Activated CD4-positive, alpha-beta T cell treated with anti-CD3 and anti-CD28 coated beads, Interleukin-10, Interleukin-2, amounts not matched to agents 100 ng/mL and 50 ng/mL, durations not matched to agents 16 hours and 8 hours (primary cell): ENCODE data around the gene GRIK2.
"Not testable (repeated sequence)": the region's sequence is repeated elsewhere in the genome, so short reads cannot be mapped to it uniquely, and the experiment has no call there.

ENCODE experiments used
- DNase-seq: peaks from one replicate; pipeline ENCODE4 v3.0.0-alpha.2; 2020

GRIK2 gene

GRCh38 chr6:101393251-101393828 is at the start of gene GRIK2:
Gene GRIK2, plus strand, starts transcription at chr6:101393708.
- DNase-seq, result peak; percentile 18

DNA sequence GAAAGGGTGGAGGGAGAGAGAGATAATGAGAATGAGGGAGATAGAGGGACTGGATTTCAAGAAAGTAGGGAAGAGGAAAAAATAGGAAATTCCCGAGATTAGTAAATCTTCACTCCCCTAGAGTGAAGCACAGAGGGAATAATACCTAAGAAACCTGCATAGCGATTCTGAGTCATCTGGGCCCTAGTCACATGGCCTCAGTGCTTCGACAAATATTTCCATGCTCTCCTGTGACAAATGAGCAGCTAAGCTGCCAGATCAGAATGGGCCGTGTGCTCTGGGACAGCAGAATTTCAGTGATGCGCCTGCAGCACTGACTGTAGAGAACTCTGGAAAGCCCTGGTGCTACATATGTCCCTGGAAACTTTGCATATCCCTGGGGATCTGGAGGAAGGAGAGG is 48.6 kb upstream of the GRIK2 start:
- DNase-seq, result no peak

DNA sequence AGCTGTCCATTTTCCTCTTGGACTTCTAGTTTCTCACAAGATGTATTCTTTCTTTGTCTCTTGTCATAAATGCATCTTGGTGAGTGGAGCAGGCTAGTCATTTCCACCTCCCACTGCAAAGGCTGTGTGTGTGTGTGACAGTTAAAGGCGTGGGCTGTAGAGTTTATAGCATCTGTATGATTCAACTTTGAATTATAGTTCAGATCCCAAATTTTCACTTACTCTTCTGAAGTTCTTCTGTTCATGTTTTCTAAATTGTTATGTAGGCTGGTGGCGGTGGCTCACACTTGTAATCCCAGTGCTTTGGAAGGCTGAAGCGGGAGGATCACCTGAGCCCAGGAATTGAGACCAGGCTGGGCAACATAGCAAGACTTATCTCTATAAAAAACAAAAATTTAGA is 44.7 kb upstream of the GRIK2 start:
- no peak for DNase-seq

DNA sequence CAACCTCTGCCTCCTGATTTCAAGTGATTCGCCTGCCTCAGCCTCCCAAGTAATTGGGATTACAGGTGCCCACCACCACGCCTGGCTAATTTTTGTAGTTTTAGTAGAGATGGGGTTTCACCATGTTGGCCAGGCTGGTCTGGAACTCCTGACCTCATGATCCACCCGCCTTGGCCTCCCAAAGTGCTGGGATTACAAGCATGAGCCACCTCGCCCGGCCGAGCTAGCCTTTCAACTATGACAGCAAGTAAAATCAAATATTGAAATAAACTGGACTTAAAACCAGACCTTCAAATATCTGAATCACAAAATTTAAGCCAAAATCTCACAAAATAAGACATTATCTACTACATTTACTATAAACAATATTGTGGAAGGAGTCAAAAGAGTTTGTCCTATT is 42.9 kb upstream of the GRIK2 start:
- DNase-seq, result not testable (repeated sequence)

- DNase-seq, result no peak
Observed at GRCh38 chr6:101351173-101351572, 42.3 kb upstream of the GRIK2 start.

DNA sequence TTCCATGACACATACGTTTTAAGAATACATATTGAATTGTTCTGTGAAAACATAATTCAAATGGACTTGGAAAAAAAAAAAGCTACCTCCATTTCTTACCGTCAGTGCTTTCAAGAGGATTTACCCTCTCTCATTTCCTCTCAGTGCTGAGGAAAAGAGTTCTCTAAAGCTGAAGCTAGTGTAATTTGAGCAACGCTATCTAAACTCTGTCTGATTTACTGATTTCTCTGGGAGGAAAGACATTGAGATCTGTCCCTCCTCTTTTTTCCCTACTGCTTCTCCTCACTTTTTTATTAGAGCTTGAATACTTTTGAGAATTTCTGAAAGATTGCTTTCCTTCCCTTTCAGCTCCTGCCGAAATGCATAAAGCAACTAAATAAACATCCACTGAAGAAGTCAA is 41.2 kb upstream of the GRIK2 start:
- no peak for DNase-seq

- no peak for DNase-seq
Observed at GRCh38 chr6:101365181-101365580, 28.3 kb upstream of the GRIK2 start.

- no peak for DNase-seq
Observed at GRCh38 chr6:101379926-101380325, 13.6 kb upstream of the GRIK2 start.

DNA sequence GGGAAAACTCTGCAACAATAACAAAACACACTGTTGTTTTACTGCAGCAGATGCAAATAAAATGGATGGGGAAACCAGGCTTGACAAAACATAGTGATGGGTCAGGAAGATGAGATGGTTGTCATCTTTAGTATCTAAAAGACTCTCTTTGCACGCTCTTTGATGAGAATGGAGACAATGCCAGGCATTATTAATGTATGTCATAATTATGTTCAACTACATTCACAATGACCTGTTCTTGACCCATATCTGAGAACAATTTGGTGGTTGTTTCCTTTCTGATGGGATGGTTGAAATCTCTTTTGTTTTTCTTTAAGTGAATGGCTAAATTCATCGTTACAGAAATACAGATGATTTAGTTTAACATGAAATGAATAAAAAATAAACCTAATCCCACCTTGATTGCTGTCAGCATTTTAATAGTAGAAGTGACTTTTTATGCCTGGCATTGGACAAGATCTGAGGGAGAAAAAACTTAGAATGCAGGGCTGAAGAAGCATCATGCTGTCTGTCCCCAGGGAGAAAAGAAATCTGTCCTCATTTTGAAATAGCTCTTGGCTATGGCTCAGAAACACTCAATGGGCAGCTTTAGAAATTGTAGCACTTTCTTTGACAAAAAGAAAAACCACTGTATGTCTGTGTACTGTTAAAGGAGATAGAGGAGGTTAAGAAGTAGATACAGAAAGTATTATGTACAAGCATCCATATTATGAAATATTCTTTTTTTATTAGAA is 12.4 kb upstream of the GRIK2 start:
- no peak for DNase-seq

- DNase-seq, result not testable (repeated sequence)
Observed at GRCh38 chr6:101383747-101384146, 9.8 kb upstream of the GRIK2 start.

GRCh38 chr6:101386982-101387381 is 6.5 kb upstream of the GRIK2 start:
- no peak for DNase-seq

GRCh38 chr6:101391772-101392585 is 1.5 kb upstream of the GRIK2 start:
- DNase-seq, result no peak

DNA sequence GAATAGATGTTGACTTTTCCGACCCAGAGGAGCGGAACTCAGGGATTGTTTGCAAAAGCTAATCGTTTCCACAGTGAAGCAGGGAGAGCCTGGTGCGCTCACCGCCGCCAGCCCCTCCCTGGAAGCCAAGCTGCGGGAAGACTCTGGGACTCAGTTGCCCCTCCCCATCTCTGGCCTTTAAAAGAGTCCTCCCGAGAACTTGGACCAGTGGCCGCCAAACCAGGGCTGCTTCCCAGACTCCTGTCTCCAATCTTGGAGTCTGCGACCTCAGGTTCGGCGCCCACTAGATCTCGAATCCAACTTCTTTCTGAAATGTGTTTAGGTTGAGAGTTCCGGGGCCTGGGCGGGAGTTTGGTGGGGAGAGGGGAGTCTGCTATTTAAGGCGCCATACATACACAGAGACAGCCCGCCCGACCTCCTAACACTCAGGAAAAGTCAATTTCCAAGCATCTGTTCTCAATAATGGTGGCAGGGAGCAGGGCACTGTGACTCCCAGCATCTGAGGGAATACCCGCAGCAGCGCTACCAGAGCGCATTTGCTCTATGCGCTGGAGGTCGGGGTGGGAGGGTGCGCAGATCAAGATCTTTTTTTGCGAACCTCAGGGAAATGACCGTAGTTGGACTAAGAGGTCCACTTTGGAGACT is 800 bp upstream of the GRIK2 start:
- no peak for DNase-seq

DNA sequence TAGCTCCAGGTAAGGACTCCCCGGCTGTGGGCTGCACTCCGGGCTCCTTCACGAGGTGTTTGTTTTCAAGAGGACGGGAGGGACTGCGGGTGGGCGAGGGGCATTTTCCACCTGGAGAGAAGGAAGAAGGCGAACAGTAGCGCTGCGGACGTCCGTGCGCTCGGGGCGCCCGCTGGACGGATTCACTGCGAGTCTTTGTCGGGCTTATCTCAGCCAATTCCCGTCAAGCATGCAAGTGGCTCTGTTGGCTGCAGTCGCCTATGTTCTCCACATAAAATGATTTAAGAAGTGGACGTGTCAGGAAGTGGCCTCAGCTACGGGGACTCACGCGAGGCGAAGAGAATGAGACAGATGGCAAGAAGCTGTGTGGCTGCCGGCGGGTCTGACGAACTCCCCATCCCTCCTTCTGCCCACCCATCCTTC is 332 bp downstream of the GRIK2 start:
- no peak for DNase-seq

DNA sequence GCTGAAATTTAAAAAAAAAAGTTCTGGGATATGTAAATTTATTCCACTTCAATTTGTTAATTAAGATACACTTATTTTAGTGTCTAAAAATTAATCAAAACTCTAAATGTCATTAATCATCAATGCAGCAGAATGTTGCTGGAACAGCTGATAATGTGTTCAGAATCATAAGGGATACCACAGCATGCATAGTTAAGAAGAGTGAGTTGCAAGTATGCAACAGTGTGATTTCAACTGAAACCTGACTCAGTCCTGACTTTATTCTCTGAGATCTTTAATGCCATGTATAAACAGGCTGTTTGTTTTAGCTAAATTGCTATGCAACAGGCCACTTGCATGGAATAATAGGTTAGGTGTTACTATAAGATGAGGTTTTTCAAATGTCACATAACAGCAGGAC is 1.4 kb downstream of the GRIK2 start:
- no peak for DNase-seq

DNA sequence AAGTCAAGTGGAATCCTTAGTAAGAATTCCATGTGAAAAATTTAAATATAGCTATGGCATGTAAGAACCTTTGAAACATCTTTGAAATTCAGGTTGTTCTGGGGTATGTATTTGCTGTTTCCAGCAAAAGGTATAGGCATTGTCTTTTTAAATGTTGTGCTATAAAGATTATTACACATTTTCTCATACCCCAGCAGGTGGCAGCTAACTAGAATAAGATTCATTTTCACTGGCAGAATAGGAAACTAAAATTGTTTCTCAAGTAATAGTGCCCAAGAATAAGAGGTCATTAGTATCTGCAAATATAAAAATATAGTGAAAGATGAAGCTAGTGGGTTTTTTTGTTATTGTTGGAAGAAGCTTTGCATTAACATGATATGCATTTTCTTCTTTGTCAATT is 1.8 kb downstream of the GRIK2 start:
- DNase-seq, result no peak

- DNase-seq, result peak; percentile 28
Observed at GRCh38 chr6:101396548-101397173, 3.2 kb downstream of the GRIK2 start.

DNA sequence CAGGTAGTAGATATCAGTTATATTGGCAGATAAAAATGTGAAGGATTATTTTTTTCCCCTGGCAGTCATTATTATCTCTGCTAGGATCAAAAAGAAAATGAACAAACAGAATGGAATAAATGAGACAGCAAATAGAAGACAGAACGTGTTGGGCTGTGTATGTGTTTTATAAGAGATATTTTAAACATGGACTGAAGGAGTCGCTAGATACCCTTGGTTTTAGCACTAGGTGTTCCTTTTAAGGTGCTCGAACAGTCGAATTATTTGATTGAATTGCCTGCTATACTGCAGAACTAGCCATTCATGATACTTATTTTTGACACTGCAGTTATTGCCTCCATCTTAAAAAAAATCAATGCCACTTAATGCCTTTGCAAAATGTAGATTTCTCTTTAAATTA is 3.7 kb downstream of the GRIK2 start:
- no peak for DNase-seq

- DNase-seq, result no peak
Observed at GRCh38 chr6:101398716-101399615, 5.5 kb downstream of the GRIK2 start.

DNA sequence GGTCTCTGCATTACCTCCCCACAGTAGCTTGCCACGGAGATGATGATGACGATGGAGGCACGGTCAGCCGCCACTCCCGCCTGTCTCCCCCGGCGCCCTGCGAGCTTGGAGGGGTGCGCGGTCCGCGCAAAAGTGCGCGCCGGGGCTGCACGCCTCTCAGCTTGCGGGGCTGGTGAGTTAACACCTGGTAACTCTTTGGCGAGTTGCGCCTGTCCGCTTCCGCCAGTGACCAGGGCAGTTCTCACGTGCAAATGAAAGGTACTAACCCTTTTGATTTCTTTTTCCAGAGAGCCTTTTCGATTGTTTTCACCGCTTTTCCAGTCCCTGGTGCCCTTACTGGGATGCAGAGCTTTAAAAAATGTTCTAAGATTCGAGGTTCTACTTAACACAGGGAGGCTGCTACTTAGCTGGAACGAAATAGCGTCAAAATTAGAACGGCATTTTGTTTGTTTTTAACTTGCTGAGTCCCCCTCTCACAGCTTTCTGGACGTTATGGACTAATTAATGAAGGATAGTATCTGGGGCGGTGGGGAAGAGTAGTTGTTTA is 6.2 kb downstream of the GRIK2 start:
- no peak for DNase-seq

GRCh38 chr6:101400326-101401135 is 7.0 kb downstream of the GRIK2 start:
- DNase-seq, result no peak
